Vagina (tissue), 2 donors: ENCODE results near the gene ATP5MG. TPM values are rescaled to one million over a fixed set of nuclear protein-coding genes. Genes with fewer than 3 reads are reported as not detected.
A peak's percentile ranks its signal among the peaks of the same experiment; 100 is the strongest.

Experiments used
- DNase-seq, 2 donors: peaks; one replicate each; pipeline ENCODE4 v3.0.0-alpha.2; 2017; ENCODE audit errors: extremely low spot score in 2 of 2
- H3K27ac ChIP-seq: fragments of 200-600 bp; sonication (generic); one replicate; pipeline ENCODE4 v1.5.1; 2019
- H3K27me3 ChIP-seq: fragments of 200-600 bp; sonication (generic); one replicate; pipeline ENCODE4 v1.5.1; 2019
- H3K36me3 ChIP-seq, 2 donors: fragments of 200-600 bp; sonication (generic); one replicate each; pipeline ENCODE4 v1.5.1; 2017 to 2019
- H3K4me1 ChIP-seq: fragments of 200-600 bp; sonication (generic); one replicate; pipeline ENCODE4 v1.5.1; 2019
- H3K4me3 ChIP-seq, 2 donors: fragments of 200-600 bp; sonication (generic); 1 replicate in 1 of 2; 2 replicates in 1 of 2; pipeline ENCODE4 v1.5.1; 2016 to 2019
- H3K9me3 ChIP-seq: fragments of 200-600 bp; sonication (generic); one replicate; pipeline ENCODE4 v1.5.1; 2019
- CTCF ChIP-seq, 3 experiments: fragments of 450-650 bp in 2 of 3; fragments of 200-600 bp in 1 of 3; sonication (generic) in 1 of 3; IDR thresholded peaks; one replicate each; pipeline ENCODE4 v1.5.1; 2017 to 2019; ENCODE audit warnings: antibody characterized with exemption in 3 of 3, mild to moderate bottlenecking in 2 of 3, moderate library complexity in 2 of 3
- POLR2A ChIP-seq, 2 donors: fragments of 450-650 bp; IDR thresholded peaks; one replicate each; pipeline ENCODE4 v1.6.1; 2017; ENCODE audit warnings: antibody characterized with exemption in 2 of 2, mild to moderate bottlenecking in 2 of 2, moderate library complexity in 2 of 2
- POLR2AphosphoS5 ChIP-seq, 2 donors: sonication (generic); formaldehyde crosslinking; IDR thresholded peaks; one replicate each; pipeline ENCODE4 v1.9.0; 2017; ENCODE audit warnings: antibody characterized with exemption in 2 of 2, mild to moderate bottlenecking in 2 of 2, low read depth in 1 of 2; ENCODE audit not compliant: insufficient read depth in 1 of 2
- intact Hi-C: fragments of 100-400 bp; cut with DNase I; formaldehyde crosslinking; loops from one replicate; pipeline ENCODE4 v1.15.1; 2023
- total RNA-seq: library from RNA; depleted of rRNA; stranded (reverse); fragments of >200 nt; gene quantifications from one replicate; pipeline ENCODE4 v1.2.3, GENCODE V29; 2016

ATP5MG gene
- total RNA-seq, 1 donor from 2014 or later, result 169 TPM

GRCh38 chr11:118427707-118428106 is 26.3 kb downstream of the ATP5MG start:
- Histone ChIP-seq H3K9me3 (no peaks in the 10 kb centered on the region), H3K4me3 (no peak overlapping the region), H3K36me3 (no peaks in the 10 kb centered on the region), H3K4me1 (no peaks in the 10 kb centered on the region), H3K27ac (no peak overlapping the region), H3K27me3 (no peaks in the 10 kb centered on the region)
- no peak for DNase-seq
- intact Hi-C loops, result loop anchor here (5.0 kb wide), 1 partner anchor 1045 kb away; no protein-coding TSS in a partner anchor
- no peak for TF ChIP-seq POLR2A (IDR thresholded peaks at IDR 0.05)

- no peak for DNase-seq
- Histone ChIP-seq H3K4me3 (no peak overlapping the region), H3K9me3 (no peaks in the 10 kb centered on the region), H3K36me3 (no peaks in the 10 kb centered on the region), H3K27me3 (no peaks in the 10 kb centered on the region), H3K4me1 (peaks cover 17% of the 10 kb centered on the region), H3K27ac (no peak overlapping the region)
- intact Hi-C loops, result no loop called here
- no peak for TF ChIP-seq POLR2AphosphoS5 (IDR thresholded peaks at IDR 0.05; ENCODE audit: insufficient read depth in 1 of 2, low read depth in 1 of 2)
- TF ChIP-seq POLR2A (IDR thresholded peaks at IDR 0.05), result no peak
- TF ChIP-seq CTCF (IDR thresholded peaks at IDR 0.05), result no peak
These were observed 29.6 kb downstream of the ATP5MG start for GRCh38 chr11:118430956-118431355.

GRCh38 chr11:118434123-118434552 is 32.7 kb downstream of the ATP5MG start:
- no peak for DNase-seq
- intact Hi-C loops, result no loop called here

GRCh38 chr11:118434553-118435289 is 33.3 kb downstream of the ATP5MG start:
- peak in 1 of 2 donors; percentile 86 for DNase-seq
- peak overlapping the region; percentile 97 for H3K27ac ChIP-seq
- peaks cover 42% of the 10 kb centered on the region for H3K4me1 ChIP-seq
- no peaks in the 10 kb centered on the region for H3K27me3 ChIP-seq
- TF ChIP-seq POLR2AphosphoS5 (IDR thresholded peaks at IDR 0.05; ENCODE audit: insufficient read depth in 1 of 2, low read depth in 1 of 2), result no peak
- TF ChIP-seq CTCF (IDR thresholded peaks at IDR 0.05), result no peak
- TF ChIP-seq POLR2A (IDR thresholded peaks at IDR 0.05), result no peak
- peak overlapping the region; percentile 66 to 99 for H3K4me3 ChIP-seq
- H3K9me3 ChIP-seq, result no peaks in the 10 kb centered on the region
- H3K36me3 ChIP-seq, result no peaks in the 10 kb centered on the region
- intact Hi-C loops, result no loop called here

More at GRCh38 chr11:118434123-118434552, 32.7 kb downstream of the ATP5MG start:
- no peaks in the 10 kb centered on the region for H3K36me3 ChIP-seq
- no peak overlapping the region for H3K27ac ChIP-seq
- H3K9me3 ChIP-seq, result no peaks in the 10 kb centered on the region
- H3K4me1 ChIP-seq, result peaks cover 37% of the 10 kb centered on the region
- no peaks in the 10 kb centered on the region for H3K27me3 ChIP-seq
- H3K4me3 ChIP-seq, result peak overlapping the region; percentile 66 to 99
- TF ChIP-seq POLR2A (IDR thresholded peaks at IDR 0.05) (no peak), CTCF (IDR thresholded peaks at IDR 0.05) (no peak), POLR2AphosphoS5 (IDR thresholded peaks at IDR 0.05; ENCODE audit: insufficient read depth in 1 of 2, low read depth in 1 of 2) (no peak)

- peak overlapping the region; percentile 66 to 99 for H3K4me3 ChIP-seq
- intact Hi-C loops, result no loop called here
- peak overlapping the region; percentile 97 for H3K27ac ChIP-seq
- no peaks in the 10 kb centered on the region for H3K36me3 ChIP-seq
- H3K9me3 ChIP-seq, result no peaks in the 10 kb centered on the region
- TF ChIP-seq CTCF (IDR thresholded peaks at IDR 0.05) (no peak), POLR2AphosphoS5 (IDR thresholded peaks at IDR 0.05; ENCODE audit: insufficient read depth in 1 of 2, low read depth in 1 of 2) (no peak), POLR2A (IDR thresholded peaks at IDR 0.05) (no peak)
- no peaks in the 10 kb centered on the region for H3K27me3 ChIP-seq
- peak in 1 of 2 donors; percentile 89 for DNase-seq
- H3K4me1 ChIP-seq, result peaks cover 49% of the 10 kb centered on the region
These were observed 34.0 kb downstream of the ATP5MG start for GRCh38 chr11:118435290-118435892.
